Fibroblast of pulmonary artery (primary cell): ENCODE measurements around the gene CA5A.
A peak's percentile ranks its signal among the peaks of the same experiment; 100 is the strongest.
"Not testable (repeated sequence)": the region's sequence is repeated elsewhere in the genome, so short reads cannot be mapped to it uniquely, and the experiment has no call there.

ENCODE experiments used
- DNase-seq: peaks from one replicate; pipeline ENCODE4 v3.0.0-alpha.2; 2010; ENCODE audit warnings: low read depth
- H3K4me3 ChIP-seq: replicated peaks from 2 replicates; pipeline ENCODE4 v1.5.1; 2011; ENCODE audit warnings: low read depth, mild to moderate bottlenecking, control low read depth, low read length, moderate library complexity
- TF ChIP-seq, protein P1 (sequence below): IDR thresholded peaks from 2 replicates; pipeline ENCODE4 v1.5.1; 2011; ENCODE audit warnings: mild to moderate bottlenecking, control low read depth, low read length, inconsistent platforms; ENCODE audit errors: missing control alignments

Gene CA5A

DNA sequence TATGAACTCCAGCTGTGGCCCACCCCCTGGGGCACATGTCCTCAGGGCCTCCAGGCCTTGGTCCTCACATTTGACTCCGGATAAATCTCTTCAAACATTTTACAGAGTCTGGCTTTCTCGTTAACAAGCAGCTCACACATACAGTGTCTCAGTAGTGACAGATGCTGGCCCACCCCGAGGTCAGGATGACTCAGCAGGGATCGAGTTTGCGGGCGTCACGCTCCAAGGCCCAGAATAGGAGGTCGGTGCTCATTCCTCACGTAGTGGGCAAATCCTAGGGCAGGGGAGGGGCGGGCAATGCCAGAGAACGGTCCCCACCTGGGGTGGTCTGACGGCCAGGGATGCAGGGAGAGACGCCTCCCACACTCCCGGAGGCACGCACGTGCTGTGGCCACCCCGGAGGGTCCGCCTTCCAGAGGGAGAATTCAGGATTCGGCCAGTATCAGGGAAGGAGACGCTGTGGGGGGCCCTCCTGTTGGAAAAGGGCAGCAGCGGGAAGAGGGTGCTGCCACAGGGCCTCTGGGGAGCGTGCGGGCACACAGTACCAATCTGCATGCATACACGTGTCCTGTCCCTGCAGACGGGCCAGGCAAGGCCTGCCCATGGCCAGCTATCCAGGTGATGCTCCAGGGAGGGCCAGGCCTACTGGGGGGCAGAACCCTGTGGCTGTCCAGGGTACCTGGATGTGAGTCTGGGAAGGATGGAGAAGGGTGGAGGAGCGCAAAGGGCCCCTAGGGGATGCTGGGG is 75.6 kb downstream of the CA5A start:
- no peak overlapping the region for H3K4me3 ChIP-seq
- DNase-seq: peak; percentile 51
- TF ChIP-seq, protein P1, sequence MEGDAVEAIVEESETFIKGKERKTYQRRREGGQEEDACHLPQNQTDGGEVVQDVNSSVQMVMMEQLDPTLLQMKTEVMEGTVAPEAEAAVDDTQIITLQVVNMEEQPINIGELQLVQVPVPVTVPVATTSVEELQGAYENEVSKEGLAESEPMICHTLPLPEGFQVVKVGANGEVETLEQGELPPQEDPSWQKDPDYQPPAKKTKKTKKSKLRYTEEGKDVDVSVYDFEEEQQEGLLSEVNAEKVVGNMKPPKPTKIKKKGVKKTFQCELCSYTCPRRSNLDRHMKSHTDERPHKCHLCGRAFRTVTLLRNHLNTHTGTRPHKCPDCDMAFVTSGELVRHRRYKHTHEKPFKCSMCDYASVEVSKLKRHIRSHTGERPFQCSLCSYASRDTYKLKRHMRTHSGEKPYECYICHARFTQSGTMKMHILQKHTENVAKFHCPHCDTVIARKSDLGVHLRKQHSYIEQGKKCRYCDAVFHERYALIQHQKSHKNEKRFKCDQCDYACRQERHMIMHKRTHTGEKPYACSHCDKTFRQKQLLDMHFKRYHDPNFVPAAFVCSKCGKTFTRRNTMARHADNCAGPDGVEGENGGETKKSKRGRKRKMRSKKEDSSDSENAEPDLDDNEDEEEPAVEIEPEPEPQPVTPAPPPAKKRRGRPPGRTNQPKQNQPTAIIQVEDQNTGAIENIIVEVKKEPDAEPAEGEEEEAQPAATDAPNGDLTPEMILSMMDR: no peak

DNA sequence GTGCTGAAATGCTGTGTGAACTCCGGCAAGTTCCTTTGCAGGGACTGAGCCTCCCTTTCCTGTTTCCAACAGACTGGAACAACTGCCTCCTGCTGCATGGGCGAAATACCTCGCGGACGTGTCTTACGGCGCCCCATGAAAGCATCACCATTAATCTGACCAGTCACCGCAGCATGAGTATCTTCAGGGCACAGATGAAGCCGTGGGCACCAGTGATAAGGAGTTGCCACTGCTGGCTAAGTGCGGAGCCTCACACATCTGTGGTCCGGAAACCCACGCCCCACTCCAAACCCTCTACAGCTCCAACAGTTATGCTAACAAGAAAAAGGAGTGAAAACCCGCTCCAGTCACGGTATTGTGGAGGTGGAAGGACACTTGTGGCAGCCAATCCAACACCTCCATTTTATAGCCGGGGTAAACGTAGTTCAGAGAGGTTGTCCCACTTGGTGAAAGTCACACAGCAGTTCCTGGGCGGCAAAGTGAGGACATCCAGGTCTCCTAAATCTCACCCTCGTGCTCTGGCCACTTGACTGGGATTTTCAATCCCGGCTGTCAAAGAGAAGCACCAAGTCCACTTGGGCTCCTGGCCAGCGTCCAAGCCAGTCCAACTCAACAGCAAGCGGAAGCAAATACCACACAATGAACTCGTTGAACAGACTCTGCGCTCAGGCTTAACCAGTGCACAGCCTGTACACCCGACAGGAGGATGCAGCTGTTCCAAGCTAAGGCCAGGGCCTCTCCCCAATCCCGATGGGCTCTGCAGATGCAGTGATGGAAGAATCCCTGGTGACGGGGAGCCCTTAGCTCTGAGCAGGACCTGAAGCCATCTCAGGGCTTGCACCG is 78.0 kb downstream of the CA5A start:
- not testable (repeated sequence) for H3K4me3 ChIP-seq, DNase-seq

DNA sequence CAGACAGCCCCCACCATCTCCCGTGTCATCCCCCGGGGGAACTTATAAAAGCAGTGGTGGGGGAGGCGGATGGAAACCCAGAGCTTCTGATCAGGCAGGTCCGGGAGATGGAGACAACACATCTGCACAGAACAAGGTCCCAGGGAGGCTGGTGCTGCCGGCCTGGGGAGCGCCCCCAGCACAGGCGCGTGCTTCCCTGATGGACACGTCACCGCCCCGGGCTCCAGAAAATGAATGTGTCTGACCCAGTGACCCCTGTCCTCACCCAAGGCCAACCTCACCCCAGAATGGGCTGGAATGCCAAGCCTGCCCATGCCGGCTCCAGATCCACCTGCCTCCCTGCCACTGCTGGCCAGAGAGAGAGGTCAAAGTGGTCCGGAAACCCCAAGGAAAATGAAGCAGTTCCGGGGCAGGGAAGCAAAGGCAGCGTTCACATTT is 79.5 kb downstream of the CA5A start:
- DNase-seq: no peak
- no peak overlapping the region for H3K4me3 ChIP-seq
- TF ChIP-seq, protein P1: no peak

DNA sequence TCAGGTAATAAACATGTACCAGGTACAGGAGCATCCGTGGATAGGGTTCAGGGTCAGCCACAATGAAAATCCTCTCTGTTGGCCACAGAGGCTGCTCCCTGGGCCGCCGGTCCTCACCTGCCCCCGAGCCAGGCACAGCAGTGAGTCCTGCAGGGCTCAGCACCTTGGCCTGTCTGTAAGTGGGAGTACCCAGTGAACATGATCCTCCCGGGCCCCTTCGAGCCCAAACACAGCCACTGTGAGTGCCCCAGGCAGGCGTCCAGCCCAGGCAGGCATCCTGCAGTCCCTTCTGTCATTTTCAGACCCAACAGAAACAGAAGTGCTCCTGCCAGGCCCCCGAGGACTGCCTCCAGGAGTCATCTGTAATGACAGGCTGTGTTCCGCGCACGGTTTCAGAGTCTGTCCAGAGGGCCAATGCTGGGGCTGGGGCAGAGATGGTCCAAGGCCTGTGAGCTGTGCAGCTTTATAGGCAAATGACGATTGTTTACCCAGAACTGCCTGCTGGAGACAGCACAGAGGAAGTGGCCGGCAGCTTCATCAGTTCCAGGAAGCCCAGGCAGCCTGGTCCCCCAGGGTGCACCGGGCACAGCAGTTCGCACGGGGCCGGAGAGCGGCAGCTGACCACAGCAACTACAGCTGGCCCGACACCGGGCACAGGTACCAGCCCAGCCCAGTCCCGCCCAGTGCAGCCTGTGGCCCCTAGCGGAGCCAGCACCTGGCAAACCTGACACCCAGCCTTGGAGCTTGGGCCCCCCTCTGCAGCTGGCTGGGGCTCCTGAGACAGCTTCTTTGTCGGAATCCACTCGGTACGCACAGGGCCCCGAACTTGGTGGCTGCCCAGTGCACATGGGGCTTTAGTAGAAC is 80.2 kb downstream of the CA5A start:
- H3K4me3 ChIP-seq: no peak overlapping the region
- TF ChIP-seq, protein P1: no peak
- DNase-seq: peak; percentile 32

DNA sequence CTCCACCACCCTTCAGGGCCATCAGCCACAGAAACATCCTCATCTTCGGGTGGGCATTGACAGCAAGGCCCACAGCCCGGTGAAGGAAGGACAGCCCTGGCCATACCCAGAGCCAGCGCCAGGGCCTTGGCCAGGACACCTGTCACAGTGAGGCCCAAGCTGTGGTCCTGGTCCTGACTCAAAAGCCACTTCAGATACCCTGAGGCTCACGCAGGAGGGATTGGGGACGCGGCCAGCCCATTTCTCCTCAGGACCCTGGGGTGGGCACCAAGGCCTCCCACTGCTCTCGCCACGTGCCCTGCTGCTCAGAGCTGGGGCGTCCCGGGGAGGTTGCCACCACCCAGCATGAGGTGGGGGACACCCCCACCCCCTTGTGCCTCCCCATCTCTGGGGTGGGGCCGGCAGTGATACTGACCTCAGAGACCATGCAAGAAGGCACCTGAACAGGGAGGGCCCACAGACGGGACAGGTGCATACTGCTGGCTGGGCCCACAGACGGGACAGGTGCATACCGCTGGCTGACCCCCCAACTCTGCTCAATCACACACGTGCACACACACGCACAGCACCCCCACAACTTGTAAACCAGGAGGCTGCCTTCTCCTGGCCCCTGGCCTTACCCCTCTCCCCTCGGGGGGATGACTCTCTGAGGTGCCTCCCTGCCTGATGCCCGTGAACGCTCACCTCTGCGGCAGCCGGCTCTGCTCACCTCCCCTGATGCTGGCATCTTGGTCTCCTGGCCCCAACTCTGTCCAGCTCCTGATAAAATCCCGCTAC is 81.2 kb downstream of the CA5A start:
- H3K4me3 ChIP-seq: no peak overlapping the region
- TF ChIP-seq, protein P1: no peak
- DNase-seq: no peak

DNA sequence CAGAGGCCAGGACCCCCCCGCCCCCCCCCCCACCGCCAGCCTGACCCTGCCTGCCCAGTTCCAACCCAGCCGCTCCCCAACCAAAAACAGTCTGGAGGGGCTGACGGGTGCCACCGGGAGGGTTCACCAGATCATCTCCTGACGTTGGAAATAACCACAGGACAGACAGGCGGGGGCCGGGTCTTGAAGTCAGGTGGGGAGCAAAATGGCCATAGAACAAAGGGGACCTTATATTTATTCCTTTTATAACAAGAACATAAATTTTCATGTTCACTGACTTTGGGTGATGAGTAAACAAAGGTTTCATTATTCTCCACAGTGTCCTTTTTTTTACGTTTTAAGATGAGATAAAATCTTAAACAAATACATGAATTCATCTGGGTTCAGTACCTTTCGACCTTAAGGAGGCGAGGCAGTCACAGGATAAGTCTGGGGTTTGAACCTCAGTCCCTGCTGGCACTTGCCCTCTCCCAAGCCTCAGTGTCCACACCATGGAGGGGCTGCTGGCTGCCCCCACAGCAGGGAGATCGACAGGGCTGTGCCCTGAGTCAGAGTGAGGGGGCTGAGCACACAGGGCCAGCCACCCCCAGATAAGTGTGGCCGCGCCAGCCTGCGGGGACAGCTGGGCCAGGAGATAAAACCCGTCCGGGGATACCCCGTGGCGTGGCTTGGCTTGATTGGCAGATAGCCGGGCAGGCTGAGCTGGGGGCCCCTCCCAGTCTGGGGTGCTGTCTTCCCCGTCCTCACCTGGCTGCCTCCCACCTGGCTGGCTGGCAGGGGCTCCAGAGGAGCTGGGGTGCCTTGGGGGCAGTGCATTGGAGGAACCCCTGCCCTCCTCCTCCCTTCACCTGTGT is 82.0 kb downstream of the CA5A start:
- no peak for DNase-seq
- no peak overlapping the region for H3K4me3 ChIP-seq
- TF ChIP-seq, protein P1: no peak
